Measurements from ENCODE around the gene ARSB.
A peak's percentile ranks its signal among the peaks of the same experiment; 100 is the strongest.

The ARSB gene

GRCh38 chr5:78809444-78809843 lies 175.7 kb downstream of the ARSB start:
- DNase-seq (ENCODE audit: low read depth): no peak
- Histone ChIP-seq H3K36me3 (ENCODE audit: control insufficient read depth, insufficient read depth, low read length, severe bottlenecking) (no peaks in the 10 kb centered on the region), H3K9me3 (ENCODE audit: control insufficient read depth, low read length) (no peaks in the 10 kb centered on the region), H3K27me3 (replicated peaks; ENCODE audit: control insufficient read depth, insufficient read depth, low read length) (no peaks in the 10 kb centered on the region), H3K9ac (ENCODE audit: low read length) (no peak overlapping the region), H3K4me3 (ENCODE audit: low read length) (no peak overlapping the region), H3K4me1 (ENCODE audit: control insufficient read depth, insufficient read depth, low read length) (peaks cover 2% of the 10 kb centered on the region)

- Histone ChIP-seq H3K27me3 (replicated peaks; ENCODE audit: control insufficient read depth, insufficient read depth, low read length) (no peaks in the 10 kb centered on the region), H3K4me1 (ENCODE audit: control insufficient read depth, insufficient read depth, low read length) (peaks cover 8% of the 10 kb centered on the region), H3K9ac (ENCODE audit: low read length) (no peak overlapping the region), H3K36me3 (ENCODE audit: control insufficient read depth, insufficient read depth, low read length, severe bottlenecking) (no peaks in the 10 kb centered on the region), H3K4me3 (ENCODE audit: low read length) (no peak overlapping the region), H3K9me3 (ENCODE audit: control insufficient read depth, low read length) (no peaks in the 10 kb centered on the region)
- DNase-seq (ENCODE audit: low read depth): no peak
These were observed 176.3 kb downstream of the ARSB start for GRCh38 chr5:78808818-78809217.

GRCh38 chr5:78808380-78808779 lies 176.7 kb downstream of the ARSB start:
- Histone ChIP-seq H3K4me3 (ENCODE audit: low read length) (no peak overlapping the region), H3K27me3 (replicated peaks; ENCODE audit: control insufficient read depth, insufficient read depth, low read length) (no peaks in the 10 kb centered on the region), H3K36me3 (ENCODE audit: control insufficient read depth, insufficient read depth, low read length, severe bottlenecking) (no peaks in the 10 kb centered on the region), H3K4me1 (ENCODE audit: control insufficient read depth, insufficient read depth, low read length) (peaks cover 12% of the 10 kb centered on the region), H3K9me3 (ENCODE audit: control insufficient read depth, low read length) (no peaks in the 10 kb centered on the region), H3K9ac (ENCODE audit: low read length) (no peak overlapping the region)
- no peak for DNase-seq (ENCODE audit: low read depth)

GRCh38 chr5:78806544-78806943 lies 178.6 kb downstream of the ARSB start:
- DNase-seq (ENCODE audit: low read depth): peak; percentile 56
- H3K27me3 ChIP-seq (replicated peaks; ENCODE audit: control insufficient read depth, insufficient read depth, low read length): no peaks in the 10 kb centered on the region
- H3K4me3 ChIP-seq (ENCODE audit: low read length): no peak overlapping the region
- no peak overlapping the region for H3K9ac ChIP-seq (ENCODE audit: low read length)
- H3K9me3 ChIP-seq (ENCODE audit: control insufficient read depth, low read length): no peaks in the 10 kb centered on the region
- no peaks in the 10 kb centered on the region for H3K36me3 ChIP-seq (ENCODE audit: control insufficient read depth, insufficient read depth, low read length, severe bottlenecking)
- peaks cover 19% of the 10 kb centered on the region for H3K4me1 ChIP-seq (ENCODE audit: control insufficient read depth, insufficient read depth, low read length)

- no peak overlapping the region for H3K9ac ChIP-seq (ENCODE audit: low read length)
- no peaks in the 10 kb centered on the region for H3K36me3 ChIP-seq (ENCODE audit: control insufficient read depth, insufficient read depth, low read length, severe bottlenecking)
- H3K4me3 ChIP-seq (ENCODE audit: low read length): no peak overlapping the region
- no peaks in the 10 kb centered on the region for H3K9me3 ChIP-seq (ENCODE audit: control insufficient read depth, low read length)
- DNase-seq (ENCODE audit: low read depth): no peak
- H3K4me1 ChIP-seq (ENCODE audit: control insufficient read depth, insufficient read depth, low read length): peaks cover 19% of the 10 kb centered on the region
- H3K27me3 ChIP-seq (replicated peaks; ENCODE audit: control insufficient read depth, insufficient read depth, low read length): no peaks in the 10 kb centered on the region
These were observed 179.5 kb downstream of the ARSB start for GRCh38 chr5:78805474-78806124.

GRCh38 chr5:78804995-78805394 lies 180.1 kb downstream of the ARSB start:
- no peaks in the 10 kb centered on the region for H3K9me3 ChIP-seq (ENCODE audit: control insufficient read depth, low read length)
- no peak overlapping the region for H3K9ac ChIP-seq (ENCODE audit: low read length)
- H3K27me3 ChIP-seq (replicated peaks; ENCODE audit: control insufficient read depth, insufficient read depth, low read length): no peaks in the 10 kb centered on the region
- DNase-seq (ENCODE audit: low read depth): no peak
- H3K4me3 ChIP-seq (ENCODE audit: low read length): no peak overlapping the region
- no peaks in the 10 kb centered on the region for H3K36me3 ChIP-seq (ENCODE audit: control insufficient read depth, insufficient read depth, low read length, severe bottlenecking)
- H3K4me1 ChIP-seq (ENCODE audit: control insufficient read depth, insufficient read depth, low read length): peaks cover 19% of the 10 kb centered on the region

GRCh38 chr5:78803941-78804340 lies 181.2 kb downstream of the ARSB start:
- Histone ChIP-seq H3K4me1 (ENCODE audit: control insufficient read depth, insufficient read depth, low read length) (peaks cover 19% of the 10 kb centered on the region), H3K4me3 (ENCODE audit: low read length) (peak overlapping the region; percentile 30), H3K27me3 (replicated peaks; ENCODE audit: control insufficient read depth, insufficient read depth, low read length) (no peaks in the 10 kb centered on the region), H3K36me3 (ENCODE audit: control insufficient read depth, insufficient read depth, low read length, severe bottlenecking) (no peaks in the 10 kb centered on the region), H3K9me3 (ENCODE audit: control insufficient read depth, low read length) (no peaks in the 10 kb centered on the region), H3K9ac (ENCODE audit: low read length) (peak overlapping the region; percentile 15)
- no peak for DNase-seq (ENCODE audit: low read depth)

- no peak for DNase-seq (ENCODE audit: low read depth)
- H3K36me3 ChIP-seq (ENCODE audit: control insufficient read depth, insufficient read depth, low read length, severe bottlenecking): no peaks in the 10 kb centered on the region
- H3K4me1 ChIP-seq (ENCODE audit: control insufficient read depth, insufficient read depth, low read length): peaks cover 19% of the 10 kb centered on the region
These were observed 181.8 kb downstream of the ARSB start for GRCh38 chr5:78803353-78803752.

GRCh38 chr5:78801413-78801812 lies 183.7 kb downstream of the ARSB start:
- no peaks in the 10 kb centered on the region for H3K9me3 ChIP-seq (ENCODE audit: control insufficient read depth, low read length)
- H3K9ac ChIP-seq (ENCODE audit: low read length): no peak overlapping the region
- H3K4me1 ChIP-seq (ENCODE audit: control insufficient read depth, insufficient read depth, low read length): peaks cover 19% of the 10 kb centered on the region
- no peak for DNase-seq (ENCODE audit: low read depth)
- H3K36me3 ChIP-seq (ENCODE audit: control insufficient read depth, insufficient read depth, low read length, severe bottlenecking): no peaks in the 10 kb centered on the region
- no peaks in the 10 kb centered on the region for H3K27me3 ChIP-seq (replicated peaks; ENCODE audit: control insufficient read depth, insufficient read depth, low read length)
- H3K4me3 ChIP-seq (ENCODE audit: low read length): no peak overlapping the region

More at GRCh38 chr5:78803353-78803752, 181.8 kb downstream of the ARSB start:
- no peak overlapping the region for H3K9ac ChIP-seq (ENCODE audit: low read length)
- peak overlapping the region; percentile 30 for H3K4me3 ChIP-seq (ENCODE audit: low read length)
- no peaks in the 10 kb centered on the region for H3K27me3 ChIP-seq (replicated peaks; ENCODE audit: control insufficient read depth, insufficient read depth, low read length)
- no peaks in the 10 kb centered on the region for H3K9me3 ChIP-seq (ENCODE audit: control insufficient read depth, low read length)

GRCh38 chr5:78799266-78800017 lies 185.7 kb downstream of the ARSB start:
- peak; percentile 37 for DNase-seq (ENCODE audit: low read depth)
- Histone ChIP-seq H3K27me3 (replicated peaks; ENCODE audit: control insufficient read depth, insufficient read depth, low read length) (no peaks in the 10 kb centered on the region), H3K9me3 (ENCODE audit: control insufficient read depth, low read length) (no peaks in the 10 kb centered on the region), H3K4me1 (ENCODE audit: control insufficient read depth, insufficient read depth, low read length) (peaks cover 18% of the 10 kb centered on the region), H3K4me3 (ENCODE audit: low read length) (no peak overlapping the region), H3K36me3 (ENCODE audit: control insufficient read depth, insufficient read depth, low read length, severe bottlenecking) (no peaks in the 10 kb centered on the region), H3K9ac (ENCODE audit: low read length) (no peak overlapping the region)

- no peaks in the 10 kb centered on the region for H3K27me3 ChIP-seq (replicated peaks; ENCODE audit: control insufficient read depth, insufficient read depth, low read length)
- no peak overlapping the region for H3K9ac ChIP-seq (ENCODE audit: low read length)
- H3K36me3 ChIP-seq (ENCODE audit: control insufficient read depth, insufficient read depth, low read length, severe bottlenecking): no peaks in the 10 kb centered on the region
- H3K4me1 ChIP-seq (ENCODE audit: control insufficient read depth, insufficient read depth, low read length): peaks cover 10% of the 10 kb centered on the region
- no peaks in the 10 kb centered on the region for H3K9me3 ChIP-seq (ENCODE audit: control insufficient read depth, low read length)
- DNase-seq (ENCODE audit: low read depth): no peak
- H3K4me3 ChIP-seq (ENCODE audit: low read length): no peak overlapping the region
These were observed 186.5 kb downstream of the ARSB start for GRCh38 chr5:78798673-78799029.
